Daoy (cell line): ENCODE results near the gene TEKTIP1. TPM values are rescaled to one million over a fixed set of nuclear protein-coding genes. Genes with fewer than 3 reads are reported as not detected.
"Not testable (repeated sequence)": the region's sequence is repeated elsewhere in the genome, so short reads cannot be mapped to it uniquely, and the experiment has no call there.

ENCODE experiments used
- DNase-seq: peaks from one replicate; pipeline ENCODE4 v3.0.0-alpha.2; 2015; ENCODE audit warnings: low read depth
- total RNA-seq: library from RNA; depleted of rRNA; stranded (reverse); fragments of >200 nt; shearing (Covaris generic); gene quantifications from 2 replicates; pipeline ENCODE4 v1.2.3, GENCODE V29; 2014

TEKTIP1 gene
- total RNA-seq, 1 experiment from 2014 or later = not detected

GRCh38 chr19:3507371-3508120, 31.4 kb upstream of the TEKTIP1 start:
- peak; percentile 39 for DNase-seq

DNA sequence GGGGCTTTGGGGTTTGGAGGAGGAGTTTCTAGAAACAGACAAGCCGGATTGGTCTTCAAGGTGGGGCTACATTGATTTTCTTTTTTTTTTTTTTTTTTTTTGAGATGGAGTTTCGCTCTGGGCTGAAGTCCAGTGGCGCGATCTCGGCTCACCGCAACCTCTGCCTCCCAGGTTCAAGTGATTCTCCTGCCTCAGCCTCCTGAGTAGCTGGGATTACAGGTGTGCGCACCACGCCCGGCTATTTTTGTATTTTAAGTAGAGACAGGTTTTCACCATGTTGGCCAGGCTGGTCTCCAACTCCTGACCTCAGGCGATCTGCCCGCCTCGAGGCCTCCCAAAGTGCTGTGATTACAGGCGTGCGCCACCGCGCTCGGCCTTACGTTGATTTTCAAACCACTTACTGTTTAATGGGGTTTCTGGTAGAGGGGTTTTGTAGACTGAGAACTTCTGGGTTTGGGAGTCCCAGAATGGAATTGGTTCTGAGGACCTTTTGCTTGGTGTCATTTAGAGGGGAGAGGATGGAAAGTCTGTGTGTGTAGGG, 30.8 kb upstream of the TEKTIP1 start:
- not testable (repeated sequence) for DNase-seq

GRCh38 chr19:3508771-3509535, 30.0 kb upstream of the TEKTIP1 start:
- peak; percentile 62 for DNase-seq

- peak; percentile 81 for DNase-seq
Measured at GRCh38 chr19:3509566-3509989, 29.4 kb upstream of the TEKTIP1 start.

- DNase-seq = no peak
Measured at GRCh38 chr19:3510727-3511126, 28.2 kb upstream of the TEKTIP1 start.

DNA sequence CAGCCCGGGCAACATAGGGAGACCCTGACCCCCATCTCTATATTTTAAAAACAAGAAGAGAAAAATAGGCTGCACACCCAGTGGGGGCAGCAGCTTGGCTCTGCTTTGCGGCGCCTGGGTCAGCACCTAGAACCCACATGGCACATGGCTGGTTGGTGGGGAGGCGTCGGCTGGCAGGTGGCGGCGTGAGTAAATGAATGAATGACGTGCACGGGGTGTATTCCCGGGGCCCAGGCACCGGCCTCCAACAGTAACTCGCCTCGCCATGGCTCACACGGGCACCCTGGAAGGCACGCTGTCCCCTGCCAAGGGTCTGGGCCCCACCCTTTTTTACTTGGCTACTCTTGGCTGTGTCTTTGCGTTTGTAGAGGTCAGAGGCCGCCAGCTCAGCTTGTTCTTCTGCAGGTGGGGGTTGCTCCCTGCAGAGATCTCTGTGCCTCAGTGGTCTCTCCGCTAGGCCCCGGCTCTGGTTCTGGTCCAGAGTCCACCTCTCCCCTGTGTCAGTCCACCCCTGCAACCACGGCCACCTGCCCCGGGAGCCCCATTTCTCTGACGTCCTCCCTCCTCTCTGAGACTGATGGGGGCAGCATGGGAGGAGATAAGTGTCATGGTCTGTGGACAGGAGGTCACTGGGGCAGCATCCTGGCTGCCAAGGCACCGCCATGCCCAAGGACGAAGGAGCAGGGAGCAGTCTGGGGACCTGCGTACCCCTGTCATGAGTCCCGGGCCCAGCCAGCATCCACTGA, 27.3 kb upstream of the TEKTIP1 start:
- DNase-seq = no peak

DNA sequence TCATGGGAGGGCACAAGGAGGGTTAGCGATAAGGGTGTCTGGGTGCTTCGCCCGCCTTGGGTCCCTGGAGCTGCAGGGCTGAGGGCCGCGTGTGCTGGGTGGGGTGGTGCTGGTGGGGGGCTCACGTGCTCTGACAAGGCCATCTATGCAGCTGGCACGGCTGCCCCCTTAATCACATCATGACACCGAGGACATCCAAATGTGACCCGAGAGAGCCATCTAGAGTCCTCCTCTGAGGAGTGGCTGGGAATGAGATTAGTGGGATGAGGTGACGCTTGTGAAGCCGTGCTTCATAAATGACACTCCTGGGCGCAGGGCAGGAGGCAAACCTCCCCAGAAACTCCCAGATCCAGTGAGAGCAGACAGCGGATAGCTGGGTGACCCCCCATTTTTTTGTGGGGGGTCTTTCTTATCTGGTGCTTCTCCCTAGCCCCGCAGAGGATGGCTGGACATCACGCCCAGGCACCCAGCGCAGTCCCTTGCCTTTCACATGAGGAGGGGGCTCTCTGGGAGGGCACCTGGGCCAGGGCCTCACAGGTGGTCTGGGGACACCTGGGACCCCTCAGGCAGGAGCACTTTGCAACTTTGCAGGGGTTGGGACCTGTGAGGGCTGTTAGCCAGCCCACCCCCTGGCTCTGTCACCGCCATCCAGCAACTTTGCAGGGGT, 26.3 kb upstream of the TEKTIP1 start:
- DNase-seq = no peak

GRCh38 chr19:3513229-3514140, 25.5 kb upstream of the TEKTIP1 start:
- no peak for DNase-seq

DNA sequence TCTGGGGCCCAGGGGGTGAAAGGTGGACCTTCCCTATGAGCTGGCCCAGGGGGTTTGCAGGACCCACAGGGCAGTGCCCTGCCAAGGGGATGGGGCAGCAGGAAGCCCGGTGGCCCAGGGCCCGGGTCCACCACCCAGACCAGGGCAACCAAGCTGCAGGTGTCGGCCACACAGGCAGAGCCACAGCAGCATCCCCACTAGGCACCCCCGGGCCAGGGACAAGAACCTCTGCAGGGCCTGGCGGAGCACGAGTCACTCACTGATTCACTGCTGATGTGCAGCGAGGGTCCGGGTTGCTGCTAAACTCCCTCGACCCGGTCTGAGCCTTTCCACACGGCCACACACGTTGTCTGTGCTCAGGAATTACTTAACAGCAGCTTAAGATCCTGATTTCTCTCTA, 24.0 kb upstream of the TEKTIP1 start:
- no peak for DNase-seq

GRCh38 chr19:3515891-3516422, 23.0 kb upstream of the TEKTIP1 start:
- DNase-seq = no peak

GRCh38 chr19:3516675-3517207, 22.2 kb upstream of the TEKTIP1 start:
- DNase-seq = no peak

- no peak for DNase-seq
Measured at GRCh38 chr19:3517638-3518037, 21.3 kb upstream of the TEKTIP1 start.

DNA sequence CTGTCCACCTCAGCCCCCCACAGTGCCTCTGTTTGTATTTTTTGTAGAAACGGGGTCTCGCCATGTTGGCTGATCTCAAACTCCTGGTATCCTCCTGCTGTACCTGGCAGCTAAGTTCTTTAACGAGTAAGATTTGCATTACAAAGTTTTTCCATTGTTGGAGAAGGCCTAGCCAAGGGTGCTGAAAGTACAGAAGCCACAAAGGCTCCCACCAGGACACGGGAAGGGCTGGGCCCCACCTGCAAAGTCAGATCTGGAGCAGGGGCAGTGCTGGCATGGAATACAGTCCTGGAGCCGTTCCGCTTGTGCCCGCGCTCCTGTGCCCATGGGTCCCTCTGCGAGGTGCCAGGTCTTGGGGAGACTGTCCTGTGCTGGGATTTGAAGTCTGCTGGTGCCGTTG, 20.7 kb upstream of the TEKTIP1 start:
- DNase-seq = no peak

DNA sequence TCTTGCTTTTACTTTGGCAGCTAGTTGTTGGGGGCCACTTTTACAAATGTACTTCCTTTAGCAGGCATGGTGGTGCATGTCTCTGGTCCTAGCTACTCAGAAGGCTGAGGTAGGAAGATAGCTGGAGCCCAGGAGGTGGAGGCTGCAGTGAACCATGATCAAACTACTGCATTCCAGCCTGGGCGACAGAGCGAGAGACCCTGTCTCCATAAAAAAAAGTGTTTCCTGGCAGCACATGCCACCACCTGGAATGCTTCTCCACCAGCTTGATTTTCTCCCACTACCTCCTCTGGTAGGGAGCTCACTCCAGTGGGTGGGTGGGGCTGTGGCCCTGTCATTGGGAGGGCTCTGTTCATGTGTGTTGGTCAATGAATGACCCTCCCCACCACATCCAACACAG, 20.3 kb upstream of the TEKTIP1 start:
- no peak for DNase-seq

DNA sequence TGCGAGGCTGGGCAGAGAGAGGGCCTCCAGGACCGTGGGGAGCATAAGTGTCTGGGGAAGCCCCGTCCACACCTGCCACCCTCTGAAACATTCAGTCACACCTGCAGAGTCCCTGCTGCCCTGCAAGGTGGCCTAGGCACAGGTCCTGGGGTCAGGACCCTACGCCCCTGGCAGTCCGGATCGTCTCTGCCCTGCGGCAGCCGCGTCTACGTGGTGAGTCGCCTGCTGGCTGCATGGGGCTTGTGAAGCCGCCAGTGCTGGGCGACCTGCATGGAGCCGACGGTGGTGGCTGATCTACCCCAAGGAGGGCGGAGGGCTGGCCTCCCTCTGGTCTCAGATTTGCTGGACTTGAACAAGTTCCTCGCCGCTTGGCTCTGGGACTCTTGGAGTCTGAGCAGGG, 19.8 kb upstream of the TEKTIP1 start:
- DNase-seq = no peak

DNA sequence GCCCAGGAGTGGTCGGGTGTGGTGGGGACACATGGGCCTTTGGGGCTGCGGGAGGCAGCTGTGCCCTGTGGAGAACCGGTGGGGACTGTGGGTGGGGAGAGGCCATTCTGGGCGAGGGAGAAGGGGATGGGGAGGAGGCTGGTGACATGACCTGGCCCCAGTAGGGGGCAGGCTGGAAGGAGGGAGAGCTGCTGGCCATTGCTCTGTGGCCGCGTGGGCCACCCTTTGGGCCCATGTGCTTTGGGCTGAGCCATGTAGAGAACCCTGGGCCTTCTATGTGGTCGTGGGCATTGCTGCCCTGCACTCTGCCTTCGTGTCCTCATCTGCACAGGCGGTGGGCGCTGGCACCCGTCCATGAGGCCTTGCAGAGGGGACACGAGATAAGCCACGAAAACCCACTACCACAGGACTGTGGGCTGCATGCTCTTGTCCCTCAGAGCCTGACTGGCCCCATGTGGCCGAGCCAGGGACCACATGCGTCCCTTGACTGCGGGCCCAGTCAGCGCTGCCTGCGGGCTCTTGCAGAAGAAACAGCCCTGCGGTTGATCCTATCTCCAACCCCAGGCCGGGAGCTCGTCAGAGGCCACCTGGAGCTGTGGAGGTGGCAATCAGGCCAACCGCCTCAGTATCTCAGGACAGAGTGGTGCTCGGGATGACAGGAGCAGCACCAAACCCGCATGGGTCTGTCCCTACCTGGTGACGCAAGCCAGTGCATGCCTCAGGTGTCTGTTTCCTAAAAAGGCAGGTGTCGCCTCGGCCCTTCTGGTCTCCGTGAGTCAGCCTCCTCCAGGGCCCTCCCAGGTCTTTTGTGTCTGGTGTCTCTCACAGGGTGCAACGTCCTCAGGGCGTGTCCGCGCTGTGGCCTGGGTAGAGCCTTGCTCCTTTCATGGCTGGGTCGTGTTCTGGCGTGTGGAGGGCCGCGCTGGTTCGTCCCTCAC, 18.5 kb upstream of the TEKTIP1 start:
- no peak for DNase-seq

- no peak for DNase-seq
Measured at GRCh38 chr19:3521104-3521445, 17.9 kb upstream of the TEKTIP1 start.

GRCh38 chr19:3522421-3523360, 16.3 kb upstream of the TEKTIP1 start:
- DNase-seq = no peak
